Chondrocyte (in vitro differentiated cells): Measurements from ENCODE around the gene FAM118A. TPM values are rescaled to one million over a fixed set of nuclear protein-coding genes. Genes with fewer than 3 reads are reported as not detected.

Source experiments
- DNase-seq: peaks from one replicate; pipeline ENCODE4 v3.0.0; 2021; ENCODE audit warnings: mixed read lengths, low spot score
- H3K27ac Mint-ChIP-seq: one replicate; pipeline ENCODE4 v1.8.0; 2021; ENCODE audit warnings: mild to moderate bottlenecking, moderate library complexity, mixed read lengths; ENCODE audit not compliant: unreplicated experiment
- H3K27me3 Mint-ChIP-seq: 2 replicates; pipeline ENCODE4 v1.8.0; 2021; ENCODE audit warnings: low read depth, mixed read lengths
- H3K36me3 Mint-ChIP-seq: 2 replicates; pipeline ENCODE4 v1.8.0; 2021; ENCODE audit warnings: low read depth, mixed read lengths
- H3K4me1 Mint-ChIP-seq: 2 replicates; pipeline ENCODE4 v1.8.0; 2021; ENCODE audit warnings: low read depth, mild to moderate bottlenecking, mixed read lengths
- H3K4me3 Mint-ChIP-seq: one replicate; pipeline ENCODE4 v1.8.0; 2021; ENCODE audit warnings: mild to moderate bottlenecking, moderate library complexity, mixed read lengths; ENCODE audit not compliant: unreplicated experiment
- H3K9me3 Mint-ChIP-seq: 2 replicates; pipeline ENCODE4 v1.8.0; 2021; ENCODE audit warnings: low read depth, mixed read lengths
- CTCF ChIP-seq: fragments of 200-600 bp; sonication (generic); IDR thresholded peaks from 2 replicates; pipeline ENCODE4 v1.5.0; 2021; ENCODE audit warnings: antibody characterized with exemption, mild to moderate bottlenecking, moderate library complexity
- total RNA-seq: library from RNA; stranded (reverse); gene quantifications from 3 replicates; pipeline ENCODE4 v1.2.1, GENCODE V29; 2021

Gene FAM118A
- total RNA-seq, 1 donor from 2014 or later, result 68.7 TPM

- Mint-ChIP-seq H3K36me3 (peaks cover 1% of the 10 kb centered on the region), H3K4me1 (peaks cover 24% of the 10 kb centered on the region), H3K27me3 (no peaks in the 10 kb centered on the region), H3K4me3 (peak overlapping the region; percentile 74), H3K27ac (peak overlapping the region; percentile 75), H3K9me3 (no peaks in the 10 kb centered on the region)
- no peak for TF ChIP-seq CTCF
- DNase-seq, result no peak
These were observed 745 bp upstream of the FAM118A start for GRCh38 chr22:45308957-45309421.

GRCh38 chr22:45310331-45310976, 720 bp downstream of the FAM118A start:
- Mint-ChIP-seq H3K27ac (peak overlapping the region; percentile 18), H3K27me3 (no peaks in the 10 kb centered on the region), H3K36me3 (peaks cover 1% of the 10 kb centered on the region), H3K4me3 (peak overlapping the region; percentile 85), H3K9me3 (no peaks in the 10 kb centered on the region), H3K4me1 (peaks cover 24% of the 10 kb centered on the region)
- TF ChIP-seq CTCF, result no peak
- no peak for DNase-seq

GRCh38 chr22:45310977-45311531, 1.3 kb downstream of the FAM118A start:
- H3K36me3 Mint-ChIP-seq, result peaks cover 1% of the 10 kb centered on the region
- no peaks in the 10 kb centered on the region for H3K27me3 Mint-ChIP-seq
- peak overlapping the region; percentile 85 for H3K4me3 Mint-ChIP-seq
- H3K9me3 Mint-ChIP-seq, result no peaks in the 10 kb centered on the region
- H3K27ac Mint-ChIP-seq, result peak overlapping the region; percentile 29
- DNase-seq, result no peak
- TF ChIP-seq CTCF, result no peak
- H3K4me1 Mint-ChIP-seq, result peaks cover 24% of the 10 kb centered on the region

- H3K4me3 Mint-ChIP-seq, result no peak overlapping the region
- H3K4me1 Mint-ChIP-seq, result peaks cover 31% of the 10 kb centered on the region
- DNase-seq, result no peak
- peaks cover 1% of the 10 kb centered on the region for H3K36me3 Mint-ChIP-seq
- no peak overlapping the region for H3K27ac Mint-ChIP-seq
- H3K9me3 Mint-ChIP-seq, result no peaks in the 10 kb centered on the region
- no peak for TF ChIP-seq CTCF
- H3K27me3 Mint-ChIP-seq, result no peaks in the 10 kb centered on the region
These were observed 2.7 kb downstream of the FAM118A start for GRCh38 chr22:45312415-45312814.

GRCh38 chr22:45312856-45313255, 3.1 kb downstream of the FAM118A start:
- H3K4me3 Mint-ChIP-seq, result no peak overlapping the region
- no peak for DNase-seq
- H3K27me3 Mint-ChIP-seq, result no peaks in the 10 kb centered on the region
- H3K27ac Mint-ChIP-seq, result no peak overlapping the region
- H3K36me3 Mint-ChIP-seq, result peaks cover 1% of the 10 kb centered on the region
- peaks cover 36% of the 10 kb centered on the region for H3K4me1 Mint-ChIP-seq
- no peak for TF ChIP-seq CTCF
- no peaks in the 10 kb centered on the region for H3K9me3 Mint-ChIP-seq
